Stimulated activated naive CD4-positive, alpha-beta T cell (primary cell): ENCODE data around the gene SNRPB.
"Not testable (repeated sequence)": the region's sequence is repeated elsewhere in the genome, so short reads cannot be mapped to it uniquely, and the experiment has no call there.

Experiments
- DNase-seq, 6 experiments: peaks; one replicate each; lab custom pipeline; 2025; lab: John Stamatoyannopoulos, UW

Gene SNRPB

GRCh38 chr20:2470423-2471193 is at the start of gene SNRPB:
TSS of gene SNRPB (minus strand) at chr20:2470789. CDS start at chr20:2470690, 99 bp downstream.
- DNase-seq, result peak; percentile 89 to 96 (median 94)

GRCh38 chr20:2519115-2519809 is 48.7 kb upstream of the SNRPB start:
- no peak for DNase-seq

DNA sequence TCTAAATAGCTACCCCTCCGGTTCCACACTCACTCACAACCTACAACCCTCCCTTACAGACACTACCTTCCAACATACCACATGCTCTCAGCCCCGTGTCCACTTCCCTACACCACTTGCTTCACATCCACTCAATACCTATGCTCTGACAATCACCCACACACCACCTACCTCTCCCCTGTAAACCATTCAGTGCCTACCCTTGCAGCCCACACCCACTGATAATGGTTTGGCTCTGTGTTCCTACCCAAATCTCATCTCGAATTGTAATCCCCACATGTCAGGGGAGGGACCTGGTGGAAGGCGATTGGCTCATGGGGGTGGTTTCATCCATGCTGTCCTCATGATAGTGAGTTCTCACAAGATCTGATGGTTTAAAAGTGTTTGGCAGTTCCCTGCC is 48.0 kb upstream of the SNRPB start:
- DNase-seq, result no peak

DNA sequence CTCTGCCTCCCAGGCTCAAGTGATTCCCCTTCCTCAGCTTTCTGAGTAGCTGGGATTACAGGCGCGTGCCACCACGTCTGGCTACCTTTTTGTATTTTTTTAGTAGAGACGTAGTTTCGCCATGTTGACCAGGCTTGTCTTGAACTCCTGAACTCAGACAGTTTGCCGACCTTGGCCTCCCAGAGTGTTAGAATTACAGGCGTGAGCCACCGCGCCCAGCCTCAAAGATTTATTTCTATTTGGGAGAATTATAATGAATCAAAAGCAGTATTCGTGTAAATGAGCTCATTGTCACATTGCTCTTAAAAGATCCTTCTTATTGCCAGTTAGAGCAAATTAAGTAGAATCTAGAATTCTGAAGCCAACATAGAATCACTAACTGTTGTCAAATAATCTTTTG is 47.5 kb upstream of the SNRPB start:
- DNase-seq, result no peak

- DNase-seq, result no peak
Measured at GRCh38 chr20:2516399-2516798, 45.8 kb upstream of the SNRPB start.

- DNase-seq, result no peak
Measured at GRCh38 chr20:2515203-2515602, 44.6 kb upstream of the SNRPB start.

DNA sequence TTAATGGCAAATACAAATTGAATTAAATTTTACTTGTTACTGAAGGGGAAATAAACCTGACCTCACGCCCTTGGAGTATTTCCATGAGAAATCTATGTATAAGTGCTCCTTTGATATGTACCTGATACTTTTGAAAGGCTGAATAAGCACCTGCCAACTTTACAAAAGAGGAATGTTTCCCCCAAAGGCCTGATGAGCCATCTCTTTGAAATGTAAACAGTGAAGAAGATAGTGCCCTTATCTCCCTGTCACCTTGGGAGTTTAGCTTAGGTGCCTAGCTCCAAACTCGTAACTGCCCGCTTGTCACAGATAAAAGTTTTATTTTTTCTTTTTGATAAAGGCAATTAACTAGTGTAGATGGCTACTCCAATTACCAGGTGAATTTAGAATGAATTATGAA is 39.2 kb upstream of the SNRPB start:
- DNase-seq, result no peak

GRCh38 chr20:2509468-2509781 is 38.8 kb upstream of the SNRPB start:
- no peak for DNase-seq

DNA sequence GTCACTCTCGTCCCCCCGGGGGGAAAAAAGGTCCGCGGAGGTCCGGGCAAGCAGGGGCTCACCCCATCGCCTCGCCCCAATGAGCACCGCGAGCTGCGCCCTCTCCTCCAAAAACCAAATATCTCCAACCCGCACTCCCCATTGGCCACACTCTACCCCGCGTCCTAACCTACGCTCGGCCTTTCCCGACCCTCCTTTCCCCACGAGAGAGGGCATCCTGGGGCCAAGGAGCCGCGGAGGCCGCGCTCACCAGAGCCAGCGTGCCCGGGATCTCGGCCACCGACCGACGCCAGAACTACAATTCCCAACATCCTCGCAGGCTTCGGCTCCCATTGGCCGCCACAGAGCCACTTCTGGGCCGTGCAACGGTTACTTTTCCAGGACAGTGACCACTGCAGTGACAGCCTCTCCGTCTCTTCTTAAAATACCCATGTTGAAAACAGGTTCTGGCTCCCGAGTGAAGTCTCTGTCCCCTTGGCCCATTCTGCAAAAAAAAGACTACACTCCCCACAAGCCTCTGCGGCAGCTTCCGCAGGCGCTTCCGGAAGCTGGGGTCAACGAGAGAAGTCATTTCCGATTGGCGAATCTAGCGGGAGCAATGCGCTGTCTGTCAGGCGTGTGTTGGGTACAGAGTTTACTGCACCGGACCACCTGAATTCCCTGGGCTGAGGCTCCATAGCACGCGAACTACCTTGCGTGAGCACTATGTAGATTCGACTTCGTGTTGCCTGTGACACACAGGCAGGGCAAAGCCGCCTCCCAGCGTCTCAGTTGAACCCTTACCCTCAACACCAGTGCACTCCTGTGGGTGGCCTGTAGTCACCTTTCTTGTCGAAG is 38.3 kb upstream of the SNRPB start, which contains the start of gene ZNF343:
Gene ZNF343 (minus strand): TSS at position 285 of the 837 bp plus-strand sequence. CDS start 15,020 bp downstream, outside the sequence.
- peak; percentile 55 to 94 (median 75) for DNase-seq

DNA sequence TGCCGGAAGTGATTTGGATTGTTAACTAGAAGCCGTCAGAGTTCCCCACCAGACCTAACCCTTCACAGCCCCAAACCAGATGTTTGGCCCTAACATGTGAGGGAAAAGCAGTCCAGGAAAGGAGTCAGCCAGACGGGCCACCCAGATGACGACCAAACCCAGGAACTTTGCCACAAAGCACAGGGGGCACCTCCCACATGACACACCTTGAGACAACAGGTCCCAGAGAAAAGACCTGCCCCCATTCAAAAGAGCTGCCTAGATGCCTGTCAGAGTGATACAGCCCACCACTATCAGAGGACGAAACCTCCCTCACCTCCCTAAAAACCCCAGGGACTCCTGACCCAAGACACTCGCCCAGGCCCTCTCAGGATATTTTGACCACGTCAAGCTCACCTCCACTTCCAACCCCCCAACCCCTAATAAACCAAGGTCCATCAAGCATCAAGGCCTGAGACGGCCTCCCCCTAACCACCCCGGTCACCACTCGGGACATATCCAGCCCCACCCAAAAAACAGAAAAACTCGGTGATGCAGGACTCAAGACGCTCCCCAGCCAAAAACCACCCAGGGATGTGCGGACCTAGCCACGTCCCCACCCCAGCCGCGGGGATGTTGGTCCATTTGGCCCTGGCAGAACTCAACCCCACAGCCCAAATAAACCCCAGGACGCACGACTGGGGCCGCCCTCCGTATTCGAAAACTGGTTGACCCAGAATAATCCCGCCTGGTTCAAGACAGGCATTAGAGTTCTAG is 37.5 kb upstream of the SNRPB start:
- no peak for DNase-seq

- no peak for DNase-seq
Measured at GRCh38 chr20:2507464-2507863, 36.9 kb upstream of the SNRPB start.

DNA sequence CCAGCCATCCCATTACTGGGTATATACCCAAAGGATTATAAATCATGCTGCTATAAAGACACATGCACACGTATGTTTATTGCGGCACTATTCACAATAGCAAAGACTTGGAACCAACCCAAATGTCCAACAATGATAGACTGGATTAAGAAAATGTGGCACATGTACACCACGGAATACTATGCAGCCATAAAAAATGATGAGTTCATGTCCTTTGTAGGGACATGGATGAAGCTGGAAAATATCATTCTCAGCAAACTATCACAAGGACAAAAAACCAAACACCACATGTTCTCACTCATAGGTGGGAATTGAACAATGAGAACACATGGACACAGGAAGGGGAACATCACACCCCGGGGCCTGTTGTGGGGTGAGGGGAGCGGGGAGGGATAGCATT is 35.8 kb upstream of the SNRPB start:
- not testable (repeated sequence) for DNase-seq

DNA sequence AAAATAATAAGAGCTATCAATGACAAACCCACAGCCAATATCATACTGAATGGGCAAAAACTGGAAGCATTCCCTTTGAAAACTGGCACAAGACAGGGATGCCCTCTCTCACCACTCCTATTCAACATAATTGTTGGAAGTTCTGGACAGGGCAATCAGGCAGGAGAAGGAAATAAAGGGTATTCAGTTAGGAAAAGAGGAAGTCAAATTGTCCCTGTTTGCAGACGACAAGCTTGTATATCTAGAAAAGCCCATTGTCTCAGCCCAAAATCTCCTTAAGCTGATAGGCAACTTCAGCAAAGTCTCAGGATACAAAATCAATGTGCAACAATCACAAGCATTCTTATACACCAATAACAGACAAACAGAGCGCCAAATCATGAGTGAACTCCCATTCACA is 34.2 kb upstream of the SNRPB start:
- DNase-seq, result not testable (repeated sequence)

DNA sequence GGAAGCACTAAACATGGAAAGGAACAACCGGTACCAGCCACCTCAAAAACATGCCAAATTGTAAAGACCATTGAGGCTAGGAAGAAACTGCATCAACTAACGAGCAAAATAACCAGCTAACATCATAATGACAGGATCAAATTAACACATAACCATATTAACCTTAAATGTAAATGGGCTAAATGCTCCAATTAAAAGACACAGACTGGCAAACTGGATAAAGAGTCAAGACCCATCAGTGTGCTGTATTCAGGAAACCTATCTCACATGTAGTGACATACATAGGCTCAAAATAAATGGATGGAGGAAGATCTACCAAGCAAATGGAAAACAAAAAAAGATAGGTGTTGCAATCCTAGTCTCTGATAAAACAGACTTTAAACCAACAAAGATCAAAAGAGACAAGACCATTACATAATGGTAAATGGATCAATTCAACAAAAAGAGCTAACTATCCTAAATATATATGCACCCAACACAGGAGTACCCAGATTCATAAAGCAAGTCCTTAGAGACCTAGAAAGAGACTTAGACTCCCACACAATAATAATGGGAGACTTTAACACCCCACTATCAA is 32.3 kb upstream of the SNRPB start:
- DNase-seq, result not testable (repeated sequence)

DNA sequence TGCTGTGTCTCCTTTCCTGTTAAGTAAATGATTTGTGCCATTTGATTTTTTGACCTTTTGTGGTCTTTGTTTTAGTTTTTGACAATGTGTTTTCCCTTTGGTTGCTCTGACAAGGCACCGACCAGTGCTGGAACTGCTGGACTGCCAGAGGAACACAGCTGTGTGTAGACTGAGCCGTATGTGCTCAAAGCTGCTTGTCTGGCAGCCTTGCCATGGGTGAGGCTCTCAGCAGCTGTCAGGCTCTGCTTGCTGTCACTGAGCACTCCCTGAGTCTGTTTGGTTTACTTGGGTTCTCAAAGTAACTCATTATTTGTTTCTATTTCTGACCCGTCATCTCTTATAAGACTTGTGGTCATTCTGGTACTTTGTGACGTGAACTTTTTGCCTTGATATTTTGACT is 15.1 kb upstream of the SNRPB start:
- DNase-seq, result no peak

DNA sequence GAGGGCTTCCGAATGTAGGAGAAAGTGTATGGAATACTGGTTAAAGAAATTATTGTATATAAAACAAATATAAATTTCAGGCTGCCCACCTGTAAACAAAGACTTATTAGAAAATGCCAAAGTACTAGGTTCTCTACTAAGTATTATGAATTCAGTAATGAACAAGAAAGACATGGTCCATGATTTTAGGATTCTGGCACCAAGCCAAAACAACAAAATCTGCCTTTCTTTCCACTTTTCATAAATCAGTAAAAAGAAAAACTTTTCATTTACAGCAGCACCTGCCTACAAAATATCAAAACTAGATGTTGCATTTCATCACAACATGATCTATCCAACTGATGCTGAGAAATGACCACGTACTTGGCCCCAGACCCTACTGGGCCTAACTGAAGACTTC is 14.5 kb upstream of the SNRPB start:
- DNase-seq, result no peak

DNA sequence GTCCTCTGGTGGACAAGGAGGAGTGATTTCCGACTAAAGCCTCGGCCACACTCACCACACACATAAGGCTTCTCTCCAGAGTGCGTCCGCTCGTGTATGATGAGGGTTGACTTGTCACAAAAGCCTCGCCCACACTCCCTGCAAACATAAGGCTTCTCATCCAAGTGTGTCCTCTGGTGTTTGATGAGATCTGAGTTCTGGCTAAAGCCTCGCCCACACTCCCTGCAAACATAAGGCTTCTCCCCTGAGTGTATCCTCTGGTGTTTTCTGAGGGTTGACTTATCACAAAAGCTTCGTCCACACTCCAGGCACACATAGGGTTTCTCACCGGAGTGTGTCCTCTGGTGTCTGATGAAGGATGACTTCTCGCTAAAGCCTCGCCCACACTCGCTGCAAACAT is 12.9 kb upstream of the SNRPB start:
- DNase-seq, result no peak

- no peak for DNase-seq
Measured at GRCh38 chr20:2480381-2480780, 9.8 kb upstream of the SNRPB start.

DNA sequence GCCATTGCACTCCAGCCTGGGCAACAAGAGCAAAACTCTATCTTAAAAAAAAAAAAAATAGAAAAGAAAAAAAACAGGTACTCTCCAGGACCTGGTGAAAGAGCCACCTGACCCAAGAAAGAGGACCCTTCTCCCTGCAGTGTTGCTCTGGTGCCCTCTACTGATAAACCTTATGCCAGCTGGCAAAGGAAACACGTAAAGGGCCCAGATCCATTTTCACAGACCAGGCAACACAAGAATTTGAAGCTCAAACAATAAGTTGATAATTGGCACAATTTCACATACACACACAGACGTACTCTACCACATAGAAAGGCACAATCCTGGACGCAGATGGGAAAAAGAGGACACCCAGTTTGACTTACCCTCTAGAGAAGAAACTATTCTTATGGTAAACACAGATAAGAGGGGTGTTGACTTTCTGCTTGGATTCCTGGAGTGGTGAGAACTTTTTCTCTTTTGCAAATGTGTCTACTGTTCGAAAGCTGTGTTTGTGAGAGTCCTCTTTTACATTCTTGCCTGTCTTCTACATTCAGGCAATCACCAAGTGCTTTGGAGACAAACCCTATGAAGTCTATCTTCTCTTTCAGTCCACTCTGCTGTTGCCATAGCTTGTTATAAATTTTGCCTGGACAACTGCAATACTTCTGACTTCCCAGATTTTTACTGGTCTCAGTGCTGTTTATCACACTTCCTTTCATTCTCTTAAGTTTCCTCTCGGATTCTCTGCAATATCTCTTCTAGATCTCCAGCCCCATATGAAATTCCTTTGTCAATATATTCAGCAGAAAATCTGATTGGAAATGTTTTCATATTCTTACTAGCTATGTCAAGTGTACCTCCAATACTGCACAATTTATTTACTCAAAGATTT is 6.4 kb upstream of the SNRPB start:
- DNase-seq, result no peak
